EH (cell line): ENCODE results near the gene PRCC.
A peak's percentile ranks its signal among the peaks of the same experiment; 100 is the strongest.
"Not testable (repeated sequence)": the region's sequence is repeated elsewhere in the genome, so short reads cannot be mapped to it uniquely, and the experiment has no call there.

Source experiments
- DNase-seq: peaks from one replicate; pipeline ENCODE4 v3.0.0-alpha.2; 2015; ENCODE audit warnings: low read depth

The PRCC gene

DNA sequence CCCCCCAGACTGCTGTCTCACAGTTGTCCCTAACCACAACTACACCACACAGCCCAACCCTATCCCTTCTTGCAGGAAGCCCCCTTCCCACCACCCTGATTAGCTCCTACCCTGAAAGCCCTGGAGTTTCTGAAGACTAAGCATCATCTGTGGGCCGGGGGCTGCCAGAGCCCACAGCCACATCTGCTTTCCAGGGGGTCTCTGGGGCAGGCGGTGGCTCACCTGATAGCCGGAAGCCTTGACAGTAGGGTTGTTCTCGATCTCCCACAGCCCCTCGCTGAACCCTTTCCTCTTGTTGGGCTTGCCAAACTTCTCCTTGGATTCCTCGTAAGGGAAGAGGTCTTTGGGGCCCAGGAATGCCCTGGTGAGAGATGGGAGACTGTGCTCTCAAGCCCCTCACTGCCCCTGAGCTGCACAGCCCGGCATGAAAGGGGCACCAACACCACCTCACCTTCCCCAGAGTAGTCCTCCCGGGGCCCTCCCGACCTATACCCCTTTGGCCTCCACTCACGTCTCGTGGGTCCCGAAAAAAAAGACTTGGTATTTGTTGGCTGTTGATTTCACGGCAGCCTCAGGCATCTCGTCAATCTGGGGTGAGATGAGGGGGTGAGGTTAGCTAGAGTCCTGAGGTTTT is 22.4 kb upstream of the PRCC start:
- DNase-seq = no peak

DNA sequence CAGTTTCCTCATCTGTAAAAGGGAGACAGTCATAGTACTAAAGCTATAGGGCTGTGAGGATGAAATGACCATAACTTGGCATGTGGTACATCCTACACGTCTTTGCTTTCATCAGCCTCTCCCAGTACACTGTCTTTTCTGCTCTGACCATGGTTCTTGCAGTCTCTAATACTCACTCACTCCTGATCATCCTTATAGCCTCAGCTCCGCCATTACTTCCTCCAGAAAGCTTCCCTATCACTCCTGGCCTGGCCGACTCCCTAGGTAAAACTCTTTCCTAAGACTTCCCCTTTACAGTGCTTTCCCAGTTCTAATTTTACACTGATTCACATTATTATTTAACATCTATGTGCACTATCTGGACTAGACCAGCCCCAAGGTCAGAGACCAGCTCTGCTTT is 21.5 kb upstream of the PRCC start:
- DNase-seq = no peak

DNA sequence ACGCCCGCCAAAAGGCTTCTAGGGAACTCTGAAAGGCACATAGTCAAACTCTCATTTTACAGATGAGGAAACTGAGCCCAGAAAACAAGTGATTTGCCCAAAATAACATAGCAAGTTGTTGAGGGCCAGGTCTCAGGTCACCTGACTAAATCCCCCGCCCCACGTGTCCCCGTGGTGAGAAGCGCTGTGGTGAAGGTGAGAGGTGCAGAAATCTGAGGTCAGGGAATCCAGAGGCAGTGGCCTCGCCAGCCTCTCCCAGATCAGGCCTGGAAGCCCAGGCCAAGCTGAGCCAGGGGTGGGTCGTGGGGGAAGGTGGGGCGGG is 21.0 kb upstream of the PRCC start:
- DNase-seq = no peak

DNA sequence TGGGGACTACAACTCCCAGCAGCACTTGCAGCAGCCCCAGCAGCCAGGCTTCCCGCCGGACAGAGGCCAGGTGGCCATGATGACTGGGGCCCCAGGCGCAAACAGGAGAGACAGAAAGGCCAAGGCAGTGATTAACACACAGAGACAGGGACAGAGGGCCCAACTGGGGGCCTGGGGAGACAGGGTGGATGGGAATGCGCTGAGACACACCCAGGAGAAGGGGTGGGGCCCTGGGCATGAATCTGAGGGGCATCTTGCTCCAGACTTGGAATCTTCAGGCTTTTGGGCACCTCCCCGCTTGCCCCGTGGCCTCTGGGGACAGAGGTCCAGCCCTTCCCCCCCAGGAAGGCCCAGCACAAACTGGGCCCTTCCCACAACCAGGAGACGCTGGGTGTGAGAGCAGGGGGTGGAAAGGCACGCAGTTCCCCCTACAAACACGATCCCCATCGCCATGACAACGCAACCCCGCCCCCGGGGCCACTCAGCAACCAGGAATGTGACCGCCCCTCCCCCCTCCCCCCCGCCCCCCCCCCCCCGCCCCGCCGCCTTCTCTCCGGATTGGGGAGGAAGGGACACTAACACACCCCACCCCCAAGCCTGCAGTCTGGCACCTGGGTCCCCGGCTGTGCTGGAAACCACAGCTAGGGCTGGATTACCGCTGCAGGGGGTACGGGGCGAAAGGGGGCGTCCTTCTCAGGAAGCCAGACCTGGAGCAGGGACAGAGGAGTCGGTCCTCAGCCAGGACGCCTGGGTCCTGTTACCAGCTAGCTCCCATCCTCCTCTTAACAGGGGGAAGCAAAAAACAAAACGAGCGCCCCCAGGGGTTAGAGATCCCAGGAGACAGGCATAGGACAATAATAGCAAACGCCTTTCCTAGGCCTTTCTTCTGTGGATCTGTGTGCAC is 20.4 kb upstream of the PRCC start:
- peak; percentile 96 for DNase-seq

DNA sequence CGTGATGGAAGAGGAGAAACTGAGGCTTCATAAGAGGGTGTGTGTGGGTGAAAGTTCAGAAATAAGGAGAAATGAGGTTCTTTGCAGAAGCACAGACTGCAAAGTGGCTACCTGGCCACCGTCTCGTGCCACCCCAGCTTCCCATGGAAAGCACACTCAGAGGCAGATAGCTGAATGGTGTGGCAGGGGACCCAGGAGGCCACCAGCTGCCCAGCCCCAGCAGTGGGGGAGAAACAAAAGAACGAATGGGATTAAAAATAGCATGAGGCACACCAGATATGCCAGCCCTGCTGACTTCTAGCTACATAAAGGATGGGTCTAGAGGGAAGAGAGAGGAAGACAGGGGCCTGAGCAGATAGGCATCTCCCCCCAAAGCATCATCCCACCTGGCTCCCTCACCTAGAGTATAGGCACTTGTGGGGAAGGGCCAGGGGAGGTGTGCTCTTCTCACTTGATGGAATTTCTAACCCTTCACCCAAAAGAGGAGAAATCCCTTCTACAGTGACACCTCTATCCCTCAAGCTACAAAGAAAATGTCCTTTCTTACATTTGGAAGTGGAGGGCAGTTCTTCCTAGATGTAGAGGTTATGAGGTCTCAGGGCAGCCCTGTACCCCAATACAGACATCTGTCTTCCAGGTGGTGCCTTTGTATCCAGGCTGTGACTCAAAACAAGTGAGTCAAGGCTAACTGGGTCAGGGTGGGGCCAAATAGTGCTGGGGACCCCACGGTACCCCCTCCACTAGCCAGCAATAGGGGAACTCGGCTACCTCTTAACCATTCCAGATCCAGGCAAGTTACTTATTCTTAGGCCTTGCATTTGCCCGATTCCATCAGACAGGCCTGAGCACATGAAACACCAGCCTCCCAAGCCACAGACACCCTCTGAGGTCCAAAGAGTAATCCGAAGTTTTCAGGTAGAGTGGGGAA is 19.3 kb upstream of the PRCC start:
- peak; percentile 28 for DNase-seq

DNA sequence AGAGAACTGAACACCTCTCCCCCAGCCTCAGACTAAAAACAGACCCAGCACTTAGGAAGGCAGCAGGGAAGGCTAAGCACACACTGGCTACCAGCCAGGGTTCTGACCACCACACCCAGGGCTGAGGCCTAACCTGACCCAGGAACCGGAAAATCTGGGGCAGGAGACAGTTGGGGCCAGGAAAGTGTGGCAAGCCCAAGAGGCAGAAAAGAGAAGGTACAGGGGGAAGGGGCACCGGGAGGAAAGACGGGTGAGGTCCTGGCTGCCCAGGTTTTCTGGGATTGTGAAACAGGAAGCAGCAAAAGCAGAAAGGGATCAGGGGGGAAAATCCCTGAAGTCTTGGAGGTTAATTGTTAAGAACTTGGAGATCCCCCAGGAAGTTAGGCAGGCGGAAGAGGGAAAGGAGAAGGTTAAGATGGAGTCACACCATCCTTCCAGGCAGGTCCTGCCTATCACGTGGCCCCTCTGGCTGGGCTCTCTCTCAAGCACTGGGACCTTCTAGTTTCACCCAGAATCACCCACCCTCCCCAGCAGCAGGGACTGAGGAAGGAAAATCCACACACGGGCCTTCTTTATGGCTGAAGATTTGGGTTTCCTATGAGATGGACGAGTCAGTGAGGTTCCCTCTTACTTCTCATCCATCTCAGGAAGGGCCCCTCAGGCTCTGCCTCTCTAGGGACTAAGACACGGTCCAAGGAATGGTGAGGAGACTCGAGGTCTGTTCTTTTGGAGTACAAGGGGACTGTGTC is 18.5 kb upstream of the PRCC start:
- peak; percentile 66 for DNase-seq

DNA sequence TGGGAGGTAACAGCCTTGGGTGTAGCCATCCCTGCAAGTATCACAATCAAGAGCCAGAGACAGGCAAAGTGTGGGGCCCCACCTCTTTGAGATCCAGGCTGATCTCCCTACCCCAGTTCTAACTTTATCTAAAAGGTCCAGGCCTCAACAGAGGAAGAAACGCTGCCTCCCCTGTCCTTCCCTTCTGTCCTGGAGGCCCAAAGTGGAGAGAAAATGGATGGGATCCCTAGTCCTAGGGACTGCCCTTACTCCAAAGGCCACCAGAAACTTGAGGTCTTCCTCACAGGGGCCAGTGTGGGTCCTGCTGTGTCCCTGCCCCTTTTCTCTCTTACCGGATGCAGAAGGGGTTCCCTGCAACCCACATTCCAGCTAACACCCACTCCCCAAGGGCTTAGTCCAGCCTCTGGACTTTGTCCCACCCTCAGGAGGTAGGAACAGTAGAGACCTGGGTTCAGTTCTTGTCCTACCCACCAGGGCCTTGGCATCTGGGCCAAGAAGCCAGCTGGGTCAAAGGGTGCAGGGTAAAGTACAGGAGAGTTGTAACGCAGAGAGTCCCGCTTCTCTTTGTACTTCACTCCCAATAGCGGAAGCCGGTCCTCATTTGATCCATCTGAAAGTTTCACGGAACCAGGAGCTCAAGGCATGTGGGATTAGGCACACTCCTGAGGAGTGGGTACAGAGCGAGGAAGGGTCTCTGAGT is 17.8 kb upstream of the PRCC start:
- DNase-seq = peak; percentile 10

DNA sequence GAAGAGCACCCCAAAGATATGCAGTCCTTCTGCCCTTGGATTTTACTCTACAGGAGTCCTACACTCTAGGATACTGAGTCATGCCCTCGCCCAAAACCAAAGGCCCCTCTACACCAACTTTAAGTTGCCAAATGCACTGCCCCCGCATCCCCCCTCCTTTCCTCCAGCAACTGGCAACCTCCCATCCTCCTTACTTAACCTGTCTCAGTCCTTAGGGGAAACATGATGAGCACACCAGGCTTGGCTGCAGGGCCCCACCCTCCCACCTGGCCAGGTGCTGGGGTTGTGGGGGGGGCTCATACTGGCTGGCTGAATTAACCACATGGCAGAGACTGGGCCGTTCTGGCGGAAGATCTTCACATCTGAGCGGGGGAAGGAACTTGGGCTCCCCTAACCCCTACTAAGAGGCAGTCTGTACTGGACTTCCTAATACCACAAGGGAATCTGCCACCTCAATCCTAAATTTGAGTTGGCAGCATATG is 17.1 kb upstream of the PRCC start:
- peak; percentile 42 for DNase-seq

DNA sequence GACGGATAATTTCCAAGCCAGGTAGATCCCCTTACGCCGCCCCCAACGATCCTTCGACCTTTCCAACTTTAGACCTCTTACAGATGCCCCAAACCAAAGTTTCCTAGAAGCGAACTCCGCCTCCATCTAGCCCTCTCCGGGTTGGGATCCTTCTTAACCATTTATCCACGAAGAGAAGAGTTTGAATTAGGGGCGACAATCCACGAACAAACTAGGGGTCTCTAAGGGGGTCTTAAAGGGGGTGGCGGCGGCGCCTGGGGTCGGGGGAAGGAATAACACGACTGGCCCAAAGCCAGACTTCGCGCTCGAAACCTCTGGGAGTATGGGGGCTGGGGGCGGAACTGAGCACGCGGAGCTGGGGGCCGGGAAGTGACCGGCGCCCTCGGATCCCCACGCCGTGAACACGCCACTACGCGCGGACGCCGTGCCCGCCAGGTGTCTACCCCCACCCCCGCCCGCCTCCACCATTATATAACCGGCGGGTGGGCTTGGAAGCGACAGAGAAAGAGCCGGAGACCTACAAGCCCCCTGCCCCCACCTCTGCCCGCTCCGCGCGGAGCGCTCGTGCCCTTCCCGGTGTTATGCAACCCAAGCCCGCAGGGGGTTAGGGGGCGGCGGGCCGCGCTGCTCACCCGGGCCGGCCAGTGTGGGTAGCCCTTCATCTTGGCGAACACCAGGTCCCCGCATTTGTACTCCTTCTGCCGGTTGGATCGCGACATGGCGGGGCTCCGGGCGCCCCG is 16.5 kb upstream of the PRCC start:
- peak; percentile 47 for DNase-seq

DNA sequence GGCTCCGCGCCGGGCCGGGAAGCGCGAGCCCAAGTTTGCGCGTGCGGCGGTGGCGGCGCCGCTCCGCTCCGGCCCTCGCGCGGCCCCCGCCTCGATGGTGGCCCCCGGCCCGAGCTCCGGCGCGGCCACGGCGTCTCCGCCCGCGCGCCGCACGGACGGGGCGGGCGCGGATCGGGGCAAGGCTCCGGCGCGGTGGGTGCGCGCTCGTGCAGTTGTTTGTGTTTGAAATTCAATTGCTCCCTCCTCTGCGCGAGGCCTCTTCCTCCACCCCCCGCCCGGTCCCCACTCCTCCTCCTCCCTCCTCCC is 15.9 kb upstream of the PRCC start, which contains the start of gene HDGF:
Gene HDGF (minus strand): TSS at position 225 of the 306 bp plus-strand sequence. CDS start 246 bp downstream, outside the sequence.
- DNase-seq = no peak

DNA sequence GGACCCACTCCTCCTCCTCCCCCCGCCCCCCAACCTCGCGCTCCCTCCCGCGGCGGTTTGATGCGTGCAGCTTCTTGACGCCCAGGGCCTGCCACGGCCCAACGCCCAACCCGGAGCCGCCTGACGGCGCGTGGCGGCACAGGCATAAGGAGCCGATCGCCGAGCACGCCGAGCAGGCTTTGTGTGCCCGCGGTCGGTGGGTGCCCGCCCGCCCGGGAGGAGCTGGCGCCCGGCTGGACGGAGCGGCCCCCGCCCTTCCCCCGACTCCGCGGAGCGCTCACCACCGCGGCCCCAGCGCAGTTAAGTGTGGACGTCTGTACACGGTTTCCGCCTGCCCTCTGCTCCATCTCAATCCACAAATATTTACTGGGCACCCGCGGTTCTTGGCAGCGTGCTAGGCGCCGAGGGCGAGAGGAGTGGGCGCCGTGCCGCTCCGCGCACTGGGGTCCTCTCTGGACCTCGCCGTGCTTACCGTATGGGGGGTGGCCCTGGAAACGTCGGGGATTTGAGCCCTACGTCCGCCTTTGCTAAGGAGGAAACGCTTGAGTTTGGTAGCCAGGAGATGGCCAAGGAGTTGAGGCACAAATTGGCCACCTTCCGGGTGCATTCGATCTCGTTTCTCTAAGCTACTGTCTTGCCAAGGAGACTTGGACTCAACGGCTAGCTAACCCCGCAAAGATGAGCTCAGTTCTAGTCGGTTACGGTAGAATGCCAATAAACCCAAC is 15.4 kb upstream of the PRCC start:
- peak; percentile 96 for DNase-seq

DNA sequence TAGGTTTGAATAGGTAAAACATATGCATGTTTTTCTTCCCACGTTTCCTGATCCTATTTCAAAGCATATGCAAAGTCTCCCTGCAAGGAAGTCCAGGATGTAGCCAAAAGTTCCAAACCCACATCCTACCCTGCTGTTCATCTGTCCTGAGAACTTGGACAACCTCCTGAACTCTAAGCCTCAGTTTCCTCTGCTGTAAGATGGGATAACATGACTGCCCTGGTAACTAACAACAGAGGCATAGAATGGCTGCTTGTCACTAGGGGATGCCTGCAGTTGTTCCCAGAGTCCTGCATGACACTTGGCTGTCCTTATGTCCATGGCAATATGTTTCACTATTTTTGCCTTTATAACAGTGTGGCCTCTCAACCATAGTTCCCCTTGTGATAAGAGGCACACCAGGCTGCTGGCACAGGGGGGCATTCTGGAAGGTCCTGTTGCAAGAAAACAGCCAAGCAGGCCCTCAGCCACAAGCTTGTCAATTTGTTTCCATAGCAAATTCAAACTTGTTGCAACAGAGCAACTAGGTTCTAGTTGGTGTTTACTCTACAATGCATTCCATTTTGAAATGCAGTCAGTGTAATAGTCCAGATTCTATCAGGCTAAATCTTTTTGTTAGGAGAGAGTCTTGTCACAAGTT is 14.4 kb upstream of the PRCC start:
- peak; percentile 37 for DNase-seq

DNA sequence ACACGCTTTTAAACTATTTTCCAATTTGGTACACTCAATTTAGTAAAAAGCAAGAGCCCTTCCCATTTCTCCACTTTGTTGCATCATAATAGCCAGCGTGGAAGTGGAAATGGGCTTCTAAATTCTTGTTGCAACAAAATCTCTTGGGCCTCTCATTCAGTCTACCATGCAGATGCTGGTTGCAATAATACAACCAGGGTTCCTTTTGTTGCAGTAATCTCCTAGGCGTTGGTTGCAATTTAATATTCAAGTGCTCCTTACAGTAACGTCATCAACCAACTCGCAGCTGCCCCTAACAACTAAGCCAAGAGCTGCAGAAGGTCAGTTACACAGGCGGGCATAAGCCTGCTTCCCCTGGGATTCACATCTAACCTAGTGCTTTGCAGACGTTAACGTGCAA is 13.1 kb upstream of the PRCC start:
- no peak for DNase-seq

DNA sequence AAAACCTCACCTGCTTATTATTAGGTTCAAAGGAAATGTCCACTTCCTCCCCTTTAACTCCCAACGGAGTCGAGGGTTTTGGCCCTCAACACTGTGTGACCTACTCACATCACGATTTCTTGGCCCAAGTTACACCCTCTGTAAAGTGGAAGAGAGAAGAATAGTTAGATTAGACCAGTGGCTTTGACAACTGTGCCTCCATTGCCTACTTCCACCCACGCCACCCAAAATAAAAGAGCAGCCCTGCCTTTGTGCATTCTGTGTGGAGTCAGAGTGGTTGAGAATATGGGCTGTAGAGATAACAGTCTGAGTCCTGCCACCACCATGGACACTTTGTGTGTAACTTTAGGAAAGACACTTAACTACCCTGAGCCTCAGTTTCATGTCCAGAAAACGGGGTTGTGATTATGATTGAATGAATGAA is 11.8 kb upstream of the PRCC start:
- no peak for DNase-seq

DNA sequence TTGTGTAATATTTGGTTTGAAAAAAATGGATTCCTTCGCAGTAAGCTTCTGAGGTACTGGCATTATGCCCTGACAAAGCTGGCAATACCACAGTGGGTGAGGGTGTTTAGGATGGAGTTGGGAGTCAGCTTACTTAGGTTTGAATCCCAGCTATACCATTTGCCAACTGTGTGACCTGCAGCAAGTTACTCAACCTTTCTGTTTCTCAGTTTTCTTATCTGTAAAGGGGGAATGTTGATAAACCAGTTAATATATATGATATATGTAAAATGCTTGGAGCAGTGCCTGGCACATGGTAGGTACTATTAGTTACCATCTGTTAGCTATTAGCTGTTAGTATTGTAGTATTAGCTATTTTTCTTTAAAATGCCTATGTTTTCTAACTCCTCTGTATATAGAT is 11.0 kb upstream of the PRCC start:
- DNase-seq = no peak

DNA sequence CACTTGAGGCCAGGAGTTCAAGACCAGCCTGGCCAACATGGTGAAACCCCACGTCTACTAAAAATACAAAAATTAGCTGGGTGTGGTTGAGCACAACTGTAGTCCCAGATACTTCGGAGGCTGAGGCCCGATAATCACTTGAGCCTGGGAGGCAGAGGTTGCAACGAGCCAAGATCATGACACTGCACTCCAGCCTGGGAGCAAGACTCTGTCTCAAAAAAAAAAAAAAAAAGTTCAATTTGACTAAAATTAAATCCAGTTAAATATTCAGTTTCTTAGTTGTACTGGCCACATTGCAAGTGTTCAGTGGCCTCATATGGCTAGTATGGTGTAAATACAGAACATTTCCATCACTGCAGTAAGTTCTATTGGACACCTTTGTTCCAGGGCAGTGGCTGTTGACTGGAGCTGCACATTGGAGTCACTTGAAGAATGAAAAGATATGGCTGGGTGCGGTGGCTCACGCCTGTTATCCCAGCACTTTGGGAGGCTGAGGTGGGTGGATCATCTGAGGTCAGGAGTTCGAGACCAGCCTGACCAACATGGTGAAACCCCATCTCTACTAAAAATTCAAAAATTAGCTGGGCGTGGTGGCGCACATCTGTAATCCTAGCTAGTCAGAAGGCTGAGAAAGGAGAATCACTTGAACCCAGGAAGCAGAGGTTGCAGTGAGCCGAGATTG is 9.6 kb upstream of the PRCC start:
- DNase-seq = not testable (repeated sequence)

DNA sequence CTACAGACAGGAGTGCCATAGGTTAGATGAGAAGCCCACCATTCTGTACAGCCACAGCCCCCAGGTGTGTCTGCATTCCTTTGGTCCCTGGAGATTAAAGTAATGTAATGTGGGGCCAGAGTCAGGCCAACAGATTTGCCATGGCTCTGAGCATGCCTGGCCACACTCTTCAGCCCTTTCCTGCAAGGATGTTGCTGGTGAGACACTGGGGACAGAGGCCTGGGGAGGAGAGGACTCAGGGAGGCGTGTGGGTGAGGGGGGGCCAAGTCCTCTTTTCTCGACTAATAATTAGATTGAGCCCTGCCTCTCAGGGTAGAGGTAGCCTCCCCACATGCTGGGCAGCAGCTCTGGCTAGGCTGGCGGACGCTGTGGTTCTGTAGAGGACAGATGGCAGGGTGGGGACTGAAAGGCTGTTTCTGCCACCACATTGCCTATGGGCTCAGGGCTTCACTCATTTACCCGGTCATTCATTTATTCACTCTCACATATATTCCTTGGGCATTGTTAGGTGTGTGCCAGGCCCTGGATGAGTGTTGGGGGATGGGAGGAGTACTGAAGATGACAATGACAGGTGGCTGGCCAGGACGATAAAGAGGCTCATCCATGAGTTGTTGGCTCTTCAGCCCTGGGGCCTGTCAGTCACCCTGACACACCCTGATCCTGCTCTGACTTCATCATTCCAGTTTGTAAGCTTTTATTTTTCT is 7.1 kb upstream of the PRCC start:
- DNase-seq = no peak

DNA sequence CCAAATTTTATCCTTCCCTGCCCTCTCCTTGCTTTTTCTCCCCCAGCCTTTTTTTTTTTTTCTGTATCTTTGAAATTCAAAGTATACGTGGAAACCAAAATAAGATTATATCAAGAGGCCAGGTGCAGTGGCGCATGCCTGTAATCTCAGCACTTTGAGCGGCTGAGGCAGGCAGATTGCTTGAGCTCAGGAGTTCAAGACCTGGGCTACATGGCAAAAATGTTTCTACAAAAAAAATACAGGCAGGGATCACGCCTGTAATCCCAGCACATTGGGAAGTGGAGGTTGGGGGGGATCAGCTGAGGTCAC is 6.6 kb upstream of the PRCC start:
- no peak for DNase-seq
